GM15510 (cell line): ENCODE data around the gene CLDND1.

ENCODE experiments used
- POLR2A ChIP-seq: IDR thresholded peaks from 3 replicates; pipeline ENCODE4 v1.6.1; 2011; ENCODE audit warnings: borderline replicate concordance; ENCODE audit not compliant: insufficient read length; ENCODE audit errors: extremely low read depth

Gene CLDND1

DNA sequence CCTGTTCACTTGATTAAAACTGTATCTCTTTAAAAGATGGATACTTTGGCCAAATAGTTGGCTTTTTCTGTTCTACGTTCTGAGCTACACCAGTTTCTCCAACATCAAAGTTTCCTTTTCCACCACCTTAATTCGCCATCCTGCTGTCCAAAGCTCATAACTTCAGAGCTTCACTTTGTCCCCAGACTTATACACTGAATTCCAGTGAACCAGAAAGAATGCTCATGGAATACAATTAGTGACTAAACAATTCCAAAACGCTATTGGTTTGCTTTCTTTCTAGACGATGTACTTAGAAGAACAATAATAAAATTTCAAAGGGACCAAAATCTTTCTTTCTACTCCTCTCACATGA lies 32.3 kb upstream of the CLDND1 start:
- TF ChIP-seq POLR2A: no peak

DNA sequence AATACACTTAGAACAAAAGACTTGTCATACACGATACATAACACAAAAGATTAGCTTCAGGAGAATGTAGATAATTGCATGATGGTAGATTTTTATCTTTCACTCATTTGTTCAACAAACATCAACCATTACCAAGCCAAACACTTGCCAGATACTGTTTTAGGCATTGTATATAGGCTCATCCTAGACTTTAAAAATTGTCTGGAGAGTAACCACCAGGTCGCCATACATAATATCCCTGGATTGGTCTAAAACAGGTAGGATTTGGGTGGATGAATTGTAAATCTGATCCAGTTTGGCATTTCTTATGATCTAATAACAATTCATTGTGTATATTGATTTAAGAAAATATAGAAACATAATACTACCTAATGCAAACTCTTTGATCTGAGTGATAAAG lies 31.9 kb upstream of the CLDND1 start:
- TF ChIP-seq POLR2A: no peak

GRCh38 chr3:98553753-98554152 lies 31.1 kb upstream of the CLDND1 start:
- no peak for TF ChIP-seq POLR2A

DNA sequence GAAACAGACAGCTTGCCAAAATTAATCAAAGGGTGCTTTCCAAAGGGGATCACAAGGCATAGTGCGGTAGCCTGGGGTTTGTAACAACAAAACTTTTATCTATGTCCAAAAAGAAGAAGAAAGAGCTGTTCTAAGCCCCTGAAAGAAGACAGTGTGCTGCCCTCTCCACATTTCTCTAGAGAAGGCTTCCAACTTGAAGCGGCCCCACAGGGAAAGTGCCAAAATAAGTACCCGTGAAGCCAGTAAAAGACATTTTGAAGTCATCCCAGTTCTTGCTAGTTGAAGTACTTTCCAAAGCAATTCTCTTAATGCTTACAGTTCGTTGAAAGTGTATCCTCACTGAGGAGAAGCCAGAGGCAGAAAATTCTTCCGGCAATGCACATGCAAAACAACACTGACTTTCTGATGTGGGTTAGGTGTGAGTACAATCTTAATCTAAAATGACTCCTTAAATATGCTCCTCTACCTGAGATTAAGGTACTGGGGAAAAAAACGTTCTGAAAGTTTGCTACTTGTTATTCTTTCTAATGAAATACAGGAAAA lies 30.4 kb upstream of the CLDND1 start:
- TF ChIP-seq POLR2A: no peak

- no peak for TF ChIP-seq POLR2A
Observed at GRCh38 chr3:98552232-98553020, 29.7 kb upstream of the CLDND1 start.

DNA sequence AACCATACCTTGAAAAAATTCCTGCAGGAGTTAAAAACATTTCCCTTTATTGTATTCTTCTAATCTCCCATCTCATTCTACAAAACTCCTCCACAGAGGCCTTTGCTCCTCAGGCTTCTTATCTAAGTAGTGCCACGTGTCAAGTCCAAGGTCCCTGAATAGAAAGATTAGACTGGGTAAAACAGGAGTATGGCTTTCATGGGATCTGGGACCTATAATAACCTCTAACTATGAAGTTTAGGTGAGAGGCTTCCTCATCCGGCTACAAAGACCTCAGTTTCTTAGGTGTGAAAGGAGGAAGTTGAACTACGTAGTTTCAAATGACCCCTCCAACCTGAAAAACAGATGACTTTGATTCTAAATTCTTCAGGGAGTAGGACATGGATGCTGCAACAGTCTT lies 29.1 kb upstream of the CLDND1 start:
- no peak for TF ChIP-seq POLR2A

DNA sequence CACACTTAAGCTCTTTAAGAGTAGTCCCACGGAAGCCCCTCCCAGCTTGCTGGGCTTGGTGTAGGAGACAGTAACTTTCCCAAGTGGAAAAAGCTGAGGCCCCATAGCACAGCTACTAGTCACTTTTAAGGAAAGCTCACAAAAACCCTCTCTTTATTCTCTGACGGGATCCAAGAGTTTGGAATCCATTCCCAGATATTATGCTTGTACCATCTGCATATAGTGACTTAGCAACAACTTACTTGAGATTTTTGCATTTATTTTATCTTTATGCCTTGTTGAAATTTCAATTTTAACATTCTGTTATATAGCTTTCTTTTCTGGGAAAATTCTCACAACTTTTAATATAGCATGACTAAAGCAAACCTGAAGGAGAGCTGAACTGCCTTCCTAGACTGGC lies 28.5 kb upstream of the CLDND1 start:
- no peak for TF ChIP-seq POLR2A

- TF ChIP-seq POLR2A: no peak
Observed at GRCh38 chr3:98550833-98551232, 28.1 kb upstream of the CLDND1 start.

GRCh38 chr3:98548544-98548943 lies 25.8 kb upstream of the CLDND1 start:
- TF ChIP-seq POLR2A: no peak

DNA sequence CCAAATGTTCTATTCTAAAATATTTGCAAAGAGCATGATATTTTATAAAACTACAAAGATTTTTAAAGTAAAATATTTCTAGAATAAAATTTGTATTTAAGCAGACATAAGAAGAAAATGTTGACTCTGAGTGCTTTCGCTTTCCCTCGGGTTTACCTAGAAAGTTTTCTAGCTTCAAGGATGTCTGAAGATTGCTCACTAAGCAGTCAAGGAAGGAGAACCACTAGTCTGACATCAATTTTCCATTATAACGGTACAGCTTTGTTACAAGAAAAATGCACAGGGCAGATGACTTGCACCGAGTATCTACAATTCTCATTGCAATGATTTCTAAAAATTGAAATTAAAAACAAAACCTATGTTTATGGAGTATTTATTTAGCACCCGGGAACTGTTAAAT lies 23.2 kb upstream of the CLDND1 start:
- TF ChIP-seq POLR2A: no peak

- TF ChIP-seq POLR2A: no peak
Observed at GRCh38 chr3:98542623-98543022, 19.9 kb upstream of the CLDND1 start.

DNA sequence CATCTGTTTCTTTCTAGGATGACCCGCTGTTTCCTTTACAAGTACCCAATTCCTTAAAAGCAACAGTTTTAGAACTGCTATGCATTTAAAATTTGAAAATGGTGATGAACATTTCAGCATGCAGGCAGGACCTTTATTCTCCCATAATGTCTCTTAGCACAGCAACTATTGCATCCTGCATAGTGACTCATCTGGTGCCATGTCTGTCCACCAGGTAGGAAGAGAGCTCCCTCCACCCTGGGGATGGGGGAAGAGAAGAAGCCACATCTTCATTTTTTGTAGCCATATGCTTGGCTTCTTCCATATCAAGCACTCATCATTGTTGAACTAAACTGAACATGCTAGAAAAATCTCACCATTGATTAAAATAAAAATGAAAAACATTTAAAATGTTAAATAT lies 19.0 kb upstream of the CLDND1 start:
- no peak for TF ChIP-seq POLR2A

DNA sequence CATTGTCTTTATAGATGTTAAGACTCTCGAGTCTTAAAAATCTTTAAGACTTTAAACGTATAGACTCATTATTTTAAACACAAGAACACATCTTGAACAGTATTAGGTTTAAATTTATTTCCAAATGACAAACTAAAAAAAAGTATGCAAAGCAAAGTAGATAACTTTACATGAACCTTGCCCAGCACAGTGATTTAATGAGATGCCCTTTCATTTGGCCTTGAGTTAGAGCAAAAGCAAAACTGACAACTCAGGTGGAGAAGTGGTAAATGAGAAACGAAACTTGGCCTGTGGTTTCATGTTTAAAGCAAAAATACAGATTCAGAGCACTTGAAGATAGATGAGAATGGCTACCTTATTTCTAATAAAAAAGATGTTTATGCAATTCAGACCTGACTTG lies 17.6 kb upstream of the CLDND1 start:
- TF ChIP-seq POLR2A: no peak

DNA sequence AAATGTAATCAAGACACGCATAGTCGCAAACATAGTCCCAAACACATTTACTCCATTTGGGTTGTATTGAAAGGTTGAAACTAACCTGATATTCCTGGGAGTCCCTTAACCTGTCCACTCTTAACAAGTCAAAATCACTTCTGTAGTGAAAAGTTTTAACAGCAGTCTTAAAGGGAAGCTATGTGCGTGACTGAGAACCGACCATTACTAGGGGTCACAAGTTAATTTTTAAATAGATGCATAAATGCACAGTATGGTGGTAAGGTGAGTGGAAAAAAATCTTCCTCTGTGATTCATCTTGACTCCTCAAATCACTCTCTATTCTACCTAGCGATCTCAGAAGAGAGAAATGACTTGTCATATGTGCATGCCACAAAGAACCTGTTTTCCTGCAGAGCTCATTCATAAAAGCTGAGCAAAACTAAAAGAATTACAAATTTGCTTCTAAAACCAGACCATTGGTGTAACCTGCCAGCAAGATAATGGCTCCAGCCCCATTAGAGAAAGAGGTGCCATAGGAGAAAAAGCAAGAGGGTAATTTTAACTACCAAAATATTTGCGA lies 13.8 kb upstream of the CLDND1 start:
- TF ChIP-seq POLR2A: peak; percentile 51

- TF ChIP-seq POLR2A: no peak
Observed at GRCh38 chr3:98534734-98535133, 12.0 kb upstream of the CLDND1 start.

GRCh38 chr3:98534168-98534567 lies 11.5 kb upstream of the CLDND1 start:
- peak; percentile 17 for TF ChIP-seq POLR2A
